Naive B cell (primary cell): ENCODE data around the gene NDUFB5. TPM values are rescaled to one million over a fixed set of nuclear protein-coding genes. Genes with fewer than 3 reads are reported as not detected.

Source experiments
- ATAC-seq, 2 donors: fragments of 150-1000 bp; cut with Tn5 transposase; 2 replicates each; pipeline ENCODE4 v1.10.0; 2021; ENCODE audit warnings: low read depth in 2 of 2, mild to moderate bottlenecking in 2 of 2, moderate library complexity in 2 of 2
- DNase-seq: peaks from one replicate; pipeline ENCODE4 v3.0.0; 2022
- H3K27ac Mint-ChIP-seq, 6 donors: one replicate each; pipeline ENCODE4 v1.8.0; 2020 to 2022; ENCODE audit warnings: mild to moderate bottlenecking in 6 of 6, mixed read lengths in 6 of 6, moderate library complexity in 5 of 6, inconsistent platforms in 2 of 6
- H3K27me3 Mint-ChIP-seq, 3 donors: one replicate each; pipeline ENCODE4 v1.8.0; 2021 to 2022; ENCODE audit warnings: mixed read lengths in 3 of 3, mild to moderate bottlenecking in 1 of 3
- H3K36me3 Mint-ChIP-seq, 2 donors: one replicate each; pipeline ENCODE4 v1.8.0; 2020 to 2022; ENCODE audit warnings: mixed read lengths in 2 of 2, inconsistent platforms in 1 of 2, mild to moderate bottlenecking in 1 of 2
- H3K4me1 Mint-ChIP-seq, 3 donors: one replicate each; pipeline ENCODE4 v1.8.0; 2020 to 2022; ENCODE audit warnings: mixed read lengths in 3 of 3, inconsistent platforms in 1 of 3, mild to moderate bottlenecking in 1 of 3, moderate library complexity in 1 of 3
- H3K4me3 Mint-ChIP-seq, 8 donors: one replicate each; pipeline ENCODE4 v1.8.0; 2020 to 2022; ENCODE audit warnings: mild to moderate bottlenecking in 8 of 8, mixed read lengths in 8 of 8, moderate library complexity in 8 of 8, inconsistent platforms in 2 of 8
- H3K9me3 Mint-ChIP-seq, 7 donors: one replicate each; pipeline ENCODE4 v1.8.0; 2020 to 2022; ENCODE audit warnings: mixed read lengths in 7 of 7, mild to moderate bottlenecking in 5 of 7, inconsistent platforms in 2 of 7, moderate library complexity in 1 of 7
- polyA plus RNA-seq, 6 donors: library from polyadenylated mRNA; unstranded; fragments of 300-500 nt; fragmentation: Illumina TruSeq; gene quantifications; one replicate each; pipeline ENCODE4 v1.2.3, GENCODE V29; 2021; ENCODE audit warnings: low read depth in 6 of 6

The NDUFB5 gene
- polyA plus RNA-seq, result 100 to 1,000 TPM in 1 of 6 donors, 10 to 100 TPM in 5; 52.3 to 102 (median 77.4) TPM

GRCh38 chr3:179604321-179605078 is at the start of gene NDUFB5, which contains the start of gene MRPL47:
TSS of gene NDUFB5 (plus strand) at chr3:179604794. CDS start at chr3:179604816, 22 bp downstream.
TSS of gene MRPL47 (minus strand) at chr3:179604638. CDS start at chr3:179604624, 14 bp downstream.
- Mint-ChIP-seq H3K27ac (peak within 1 kb of the TSS; percentile 98 to 100 (median 100)), H3K9me3 (no peaks in the 10 kb centered on the region), H3K4me3 (peak within 1 kb of the TSS; percentile 98 to 100 (median 99)), H3K27me3 (no peaks in the 10 kb centered on the region), H3K4me1 (peaks cover 33 to 65% (median 46%) of the 10 kb centered on the region in 3 donors), H3K36me3 (peaks cover 4 to 7% of the 10 kb centered on the region in 2 donors)
- ATAC-seq, result peak; percentile 96
- DNase-seq, result peak; percentile 90

DNA sequence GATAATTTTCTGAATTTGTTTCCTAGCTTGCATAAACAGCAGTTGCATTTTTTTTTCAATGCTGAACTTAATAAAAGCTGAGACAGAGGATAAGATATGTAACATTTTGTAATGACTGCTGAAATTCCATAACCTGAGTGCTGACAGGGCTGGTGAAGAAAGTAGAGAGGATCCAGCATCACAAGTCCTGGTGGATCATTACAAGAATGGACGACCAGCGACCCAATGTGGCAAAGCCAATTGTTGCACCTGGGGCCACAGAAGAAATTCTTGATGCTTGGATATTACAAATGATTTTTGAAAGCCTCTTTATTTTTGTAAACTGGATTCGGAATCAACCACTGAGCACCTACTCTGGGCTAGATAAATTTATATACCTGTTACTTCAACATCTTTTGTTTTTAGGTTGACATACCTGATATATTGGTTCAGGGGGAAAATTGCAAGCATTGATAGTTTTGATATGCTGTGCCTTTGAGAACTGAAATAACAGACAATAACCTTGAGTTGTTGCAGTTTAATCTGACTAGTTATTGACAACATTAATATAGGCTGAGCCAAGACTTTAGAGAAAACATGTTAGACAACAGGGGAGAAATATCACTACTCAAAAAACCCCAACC is 45.7 kb upstream of the NDUFB5 start:
- DNase-seq (peak; percentile 45), ATAC-seq (no peak)
- peak overlapping the region in 1 of 8 donors; percentile 81 for H3K4me3 Mint-ChIP-seq
- no peaks in the 10 kb centered on the region for H3K9me3 Mint-ChIP-seq
- H3K27me3 Mint-ChIP-seq, result no peaks in the 10 kb centered on the region
- H3K36me3 Mint-ChIP-seq, result no peaks in the 10 kb centered on the region
- no peak overlapping the region for H3K27ac Mint-ChIP-seq
- peaks cover 6 to 11% (median 10%) of the 10 kb centered on the region in 3 donors for H3K4me1 Mint-ChIP-seq

DNA sequence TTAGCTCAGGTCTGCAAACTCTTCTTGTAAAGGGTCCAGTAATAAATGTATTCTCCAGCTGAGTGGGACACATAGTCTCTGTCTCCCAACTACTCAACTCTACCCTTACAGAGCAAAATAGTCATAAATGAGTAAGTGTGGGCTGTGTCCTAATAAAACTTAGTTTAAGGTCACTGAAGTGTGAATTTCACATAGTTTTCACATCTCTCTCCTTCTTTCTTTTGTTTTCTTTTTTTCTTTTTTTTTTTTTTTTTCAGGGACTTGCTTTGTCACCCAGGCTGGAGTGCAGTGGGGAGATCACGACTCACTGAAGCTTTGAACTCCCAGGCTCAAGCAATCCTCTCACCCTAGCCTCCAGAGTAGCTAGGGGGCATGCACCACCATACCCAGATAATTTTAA is 43.8 kb upstream of the NDUFB5 start:
- ATAC-seq (no peak), DNase-seq (no peak)
- no peaks in the 10 kb centered on the region for H3K9me3 Mint-ChIP-seq
- peak overlapping the region in 1 of 6 donors; percentile 38 for H3K27ac Mint-ChIP-seq
- H3K27me3 Mint-ChIP-seq, result no peaks in the 10 kb centered on the region
- H3K4me3 Mint-ChIP-seq, result peak overlapping the region in 1 of 8 donors; percentile 1
- peaks cover 17 to 24% (median 18%) of the 10 kb centered on the region in 3 donors for H3K4me1 Mint-ChIP-seq
- no peaks in the 10 kb centered on the region for H3K36me3 Mint-ChIP-seq

GRCh38 chr3:179562591-179563270 is 41.9 kb upstream of the NDUFB5 start, which contains the start of gene ACTL6A:
TSS of gene ACTL6A (plus strand) at chr3:179562926. CDS start at chr3:179563093, 167 bp downstream.
- peak; percentile 90 to 92 for ATAC-seq
- Mint-ChIP-seq H3K9me3 (no peaks in the 10 kb centered on the region), H3K4me3 (peak within 1 kb of the TSS; percentile 87 to 99 (median 98)), H3K27me3 (no peaks in the 10 kb centered on the region), H3K4me1 (peaks cover 21 to 29% (median 24%) of the 10 kb centered on the region in 3 donors), H3K36me3 (no peaks in the 10 kb centered on the region), H3K27ac (peak within 1 kb of the TSS; percentile 86 to 98 (median 94))
- peak; percentile 97 for DNase-seq

- Mint-ChIP-seq H3K9me3 (no peaks in the 10 kb centered on the region), H3K4me1 (peaks cover 21 to 29% (median 24%) of the 10 kb centered on the region in 3 donors), H3K27me3 (no peaks in the 10 kb centered on the region), H3K4me3 (peak overlapping the region; percentile 86 to 99 (median 98)), H3K27ac (peak overlapping the region; percentile 36 to 93 (median 90)), H3K36me3 (no peaks in the 10 kb centered on the region)
- peak; percentile 65 to 68 for ATAC-seq
- peak; percentile 71 for DNase-seq
Observed at GRCh38 chr3:179563271-179563783, 41.3 kb upstream of the NDUFB5 start.

DNA sequence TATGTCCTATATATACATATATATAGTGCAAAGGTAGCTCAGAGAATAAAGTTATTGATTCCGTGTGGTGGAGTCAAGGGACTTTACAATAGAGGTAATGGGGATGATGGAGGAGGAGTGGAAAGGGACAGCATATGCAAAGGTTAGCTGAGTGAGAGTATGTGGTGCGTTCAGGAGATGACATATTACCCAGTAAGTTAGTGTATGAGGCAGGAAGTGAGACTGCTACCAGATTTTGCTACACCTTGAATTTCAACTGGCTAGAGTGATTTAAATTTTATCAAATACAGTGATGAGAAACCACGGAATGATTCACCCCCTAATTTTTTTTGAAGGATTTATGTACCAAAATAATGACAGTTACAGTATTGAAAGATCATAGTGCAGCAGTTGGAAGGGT is 39.1 kb upstream of the NDUFB5 start:
- peak overlapping the region in 2 of 6 donors; percentile 1 to 84 for H3K27ac Mint-ChIP-seq
- ATAC-seq, result no peak
- H3K4me1 Mint-ChIP-seq, result peaks cover 24 to 30% (median 24%) of the 10 kb centered on the region in 3 donors

GRCh38 chr3:179580992-179581391 is 23.6 kb upstream of the NDUFB5 start:
- peak overlapping the region in 1 of 6 donors; percentile 36 for H3K27ac Mint-ChIP-seq
- ATAC-seq (no peak), DNase-seq (no peak)
- H3K4me1 Mint-ChIP-seq, result no peaks in the 10 kb centered on the region
- H3K27me3 Mint-ChIP-seq, result no peaks in the 10 kb centered on the region
- H3K9me3 Mint-ChIP-seq, result no peaks in the 10 kb centered on the region
- peaks cover 0 to 4% of the 10 kb centered on the region in 2 donors for H3K36me3 Mint-ChIP-seq
- H3K4me3 Mint-ChIP-seq, result no peak overlapping the region

More for the DNA sequence above, 39.1 kb upstream of the NDUFB5 start:
- peak overlapping the region in 2 of 8 donors; percentile 9 to 31 for H3K4me3 Mint-ChIP-seq
- H3K36me3 Mint-ChIP-seq, result peaks cover 0 to 7% of the 10 kb centered on the region in 2 donors
- no peak for DNase-seq
- H3K9me3 Mint-ChIP-seq, result no peaks in the 10 kb centered on the region
- H3K27me3 Mint-ChIP-seq, result no peaks in the 10 kb centered on the region

DNA sequence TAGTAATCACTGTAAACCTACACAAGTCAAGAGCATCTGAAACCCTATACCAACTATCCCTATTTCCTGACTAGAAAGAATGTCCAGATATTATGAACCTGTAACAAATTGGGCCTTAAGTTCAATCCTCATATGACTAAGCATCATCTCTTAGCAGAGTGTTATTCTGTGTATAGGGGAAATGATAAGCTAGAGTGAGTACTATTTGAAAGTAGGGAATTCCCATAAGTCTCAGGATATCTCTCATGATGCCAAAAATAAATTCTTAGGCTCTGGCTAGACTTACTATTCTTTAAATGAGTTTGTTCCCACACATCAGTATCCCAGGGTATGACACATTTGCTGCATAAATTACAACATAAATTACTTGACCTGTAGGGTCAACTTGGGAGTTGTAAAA is 15.5 kb upstream of the NDUFB5 start:
- Mint-ChIP-seq H3K9me3 (no peaks in the 10 kb centered on the region), H3K36me3 (peaks cover 0 to 17% of the 10 kb centered on the region in 2 donors), H3K27ac (peak overlapping the region in 1 of 6 donors; percentile 56), H3K4me1 (no peaks in the 10 kb centered on the region), H3K27me3 (no peaks in the 10 kb centered on the region), H3K4me3 (no peak overlapping the region)
- ATAC-seq (no peak), DNase-seq (no peak)

GRCh38 chr3:179590669-179591068 is 13.9 kb upstream of the NDUFB5 start:
- Mint-ChIP-seq H3K27me3 (no peaks in the 10 kb centered on the region), H3K4me1 (no peaks in the 10 kb centered on the region), H3K4me3 (no peak overlapping the region), H3K27ac (peak overlapping the region in 2 of 6 donors; percentile 8 to 24), H3K9me3 (no peaks in the 10 kb centered on the region), H3K36me3 (peaks cover 0 to 17% of the 10 kb centered on the region in 2 donors)
- DNase-seq (no peak), ATAC-seq (no peak)

DNA sequence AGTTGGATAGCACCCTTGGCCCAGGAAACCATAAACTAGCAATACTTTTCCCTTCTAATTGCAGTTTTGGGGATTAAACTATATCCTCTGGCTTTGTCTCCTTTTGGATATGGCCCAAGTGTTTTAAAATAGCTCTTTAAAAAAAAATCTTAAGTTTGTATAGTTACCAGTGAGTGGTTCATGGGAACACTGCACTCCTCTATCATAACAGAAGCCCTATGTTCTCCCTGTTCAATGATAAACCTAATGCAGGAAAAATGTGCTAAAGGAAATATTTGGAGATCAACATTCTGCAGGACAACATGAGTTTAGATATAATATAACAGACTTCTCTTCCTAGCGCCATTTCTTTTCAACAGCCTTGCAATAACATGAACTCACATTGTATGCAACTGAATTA is 13.3 kb upstream of the NDUFB5 start:
- no peak for DNase-seq
- peak overlapping the region in 1 of 6 donors; percentile 34 for H3K27ac Mint-ChIP-seq
- no peaks in the 10 kb centered on the region for H3K27me3 Mint-ChIP-seq
- H3K36me3 Mint-ChIP-seq, result peaks cover 0 to 17% of the 10 kb centered on the region in 2 donors
- H3K9me3 Mint-ChIP-seq, result no peaks in the 10 kb centered on the region
- ATAC-seq, result no peak
- H3K4me1 Mint-ChIP-seq, result no peaks in the 10 kb centered on the region
- H3K4me3 Mint-ChIP-seq, result no peak overlapping the region

- Mint-ChIP-seq H3K4me3 (no peak overlapping the region), H3K36me3 (peaks cover 3 to 8% of the 10 kb centered on the region in 2 donors), H3K9me3 (no peaks in the 10 kb centered on the region), H3K27ac (peak overlapping the region in 1 of 6 donors; percentile 13), H3K4me1 (peaks cover 0 to 21% (median 8%) of the 10 kb centered on the region in 3 donors), H3K27me3 (no peaks in the 10 kb centered on the region)
- no peak for DNase-seq
- no peak for ATAC-seq
Observed at GRCh38 chr3:179599531-179599930, 5.1 kb upstream of the NDUFB5 start.

GRCh38 chr3:179603321-179603720 is 1.3 kb upstream of the NDUFB5 start:
- no peak for DNase-seq
- peaks cover 24 to 55% (median 36%) of the 10 kb centered on the region in 3 donors for H3K4me1 Mint-ChIP-seq

GRCh38 chr3:179603831-179604230 is 763 bp upstream of the NDUFB5 start:
- H3K27me3 Mint-ChIP-seq, result no peaks in the 10 kb centered on the region
- H3K4me3 Mint-ChIP-seq, result peak overlapping the region; percentile 98 to 100 (median 99)
- ATAC-seq, result no peak
- DNase-seq, result no peak
- no peaks in the 10 kb centered on the region for H3K9me3 Mint-ChIP-seq
- H3K4me1 Mint-ChIP-seq, result peaks cover 27 to 58% (median 39%) of the 10 kb centered on the region in 3 donors
- peak overlapping the region; percentile 98 to 100 (median 100) for H3K27ac Mint-ChIP-seq
- H3K36me3 Mint-ChIP-seq, result peaks cover 7 to 8% of the 10 kb centered on the region in 2 donors

More at GRCh38 chr3:179603321-179603720, 1.3 kb upstream of the NDUFB5 start:
- peak overlapping the region in 5 of 6 donors; percentile 98 to 100 (median 100) for H3K27ac Mint-ChIP-seq
- peak overlapping the region in 6 of 8 donors; percentile 98 to 100 (median 99) for H3K4me3 Mint-ChIP-seq
- H3K9me3 Mint-ChIP-seq, result no peaks in the 10 kb centered on the region
- peaks cover 7 to 8% of the 10 kb centered on the region in 2 donors for H3K36me3 Mint-ChIP-seq
- no peak for ATAC-seq
- H3K27me3 Mint-ChIP-seq, result no peaks in the 10 kb centered on the region
